Hematopoietic multipotent progenitor cell treated with erythropoietin and hydrocortisone succinate and interleukin-3 and kit ligand, for 4 days (in vitro differentiated cells): ENCODE measurements around the gene XRCC3.

Source experiments
- DNase-seq: peaks from one replicate; pipeline ENCODE4 v3.0.0-alpha.2; 2015

XRCC3 gene

GRCh38 chr14:103715052-103716000, at the start of gene XRCC3, which contains the start of gene ZFYVE21:
Gene XRCC3 (minus strand): TSS chr14:103715451. CDS start chr14:103711087, 4,364 bp downstream.
Gene ZFYVE21 (plus strand): TSS chr14:103715810. CDS start chr14:103715842, 32 bp downstream.
- DNase-seq = peak; percentile 100

- DNase-seq = no peak
Observed at GRCh38 chr14:103763730-103764488, 48.7 kb upstream of the XRCC3 start.

GRCh38 chr14:103762541-103762940, 47.3 kb upstream of the XRCC3 start:
- no peak for DNase-seq

GRCh38 chr14:103762036-103762435, 46.8 kb upstream of the XRCC3 start:
- DNase-seq = no peak

GRCh38 chr14:103758059-103758776, 43.0 kb upstream of the XRCC3 start:
- no peak for DNase-seq

GRCh38 chr14:103755060-103755459, 39.8 kb upstream of the XRCC3 start:
- no peak for DNase-seq

- no peak for DNase-seq
Observed at GRCh38 chr14:103753774-103754173, 38.5 kb upstream of the XRCC3 start.

GRCh38 chr14:103749860-103750259, 34.6 kb upstream of the XRCC3 start:
- peak; percentile 57 for DNase-seq

GRCh38 chr14:103749452-103749851, 34.2 kb upstream of the XRCC3 start:
- peak; percentile 14 for DNase-seq

- no peak for DNase-seq
Observed at GRCh38 chr14:103748534-103748857, 33.2 kb upstream of the XRCC3 start.

- no peak for DNase-seq
Observed at GRCh38 chr14:103746701-103747100, 31.4 kb upstream of the XRCC3 start.

- DNase-seq = no peak
Observed at GRCh38 chr14:103745424-103745823, 30.2 kb upstream of the XRCC3 start.

- DNase-seq = no peak
Observed at GRCh38 chr14:103744621-103745395, 29.6 kb upstream of the XRCC3 start.

GRCh38 chr14:103743691-103744090, 28.4 kb upstream of the XRCC3 start:
- no peak for DNase-seq

GRCh38 chr14:103742499-103743255, 27.4 kb upstream of the XRCC3 start:
- no peak for DNase-seq

GRCh38 chr14:103741876-103742275, 26.6 kb upstream of the XRCC3 start:
- no peak for DNase-seq

GRCh38 chr14:103740991-103741689, 25.9 kb upstream of the XRCC3 start:
- DNase-seq = no peak

GRCh38 chr14:103739793-103740501, 24.7 kb upstream of the XRCC3 start:
- DNase-seq = no peak

- no peak for DNase-seq
Observed at GRCh38 chr14:103739466-103739792, 24.2 kb upstream of the XRCC3 start.

GRCh38 chr14:103738701-103739451, 23.6 kb upstream of the XRCC3 start:
- no peak for DNase-seq
